ENCODE measurements around the gene PRPS1.
"Not testable (repeated sequence)": the region's sequence is repeated elsewhere in the genome, so short reads cannot be mapped to it uniquely, and the experiment has no call there.

The PRPS1 gene

GRCh38 chrX:107674480-107675364 lies 46.4 kb downstream of the PRPS1 start:
- DNase-seq (ENCODE audit: low spot score) = no peak

GRCh38 chrX:107675365-107675654 lies 47.0 kb downstream of the PRPS1 start:
- DNase-seq (ENCODE audit: low spot score) = no peak

- no peak for DNase-seq (ENCODE audit: low spot score)
Measured at GRCh38 chrX:107675823-107676555, 47.7 kb downstream of the PRPS1 start.

GRCh38 chrX:107676559-107677378 lies 48.5 kb downstream of the PRPS1 start:
- peak; percentile 69 for DNase-seq (ENCODE audit: low spot score)

- DNase-seq (ENCODE audit: low spot score) = no peak
Measured at GRCh38 chrX:107677501-107677901, 49.2 kb downstream of the PRPS1 start.

- DNase-seq (ENCODE audit: low spot score) = no peak
Measured at GRCh38 chrX:107677909-107678308, 49.6 kb downstream of the PRPS1 start.

GRCh38 chrX:107678957-107679740 lies 50.8 kb downstream of the PRPS1 start:
- DNase-seq (ENCODE audit: low spot score) = peak; percentile 48

GRCh38 chrX:107682256-107682655 lies 53.9 kb downstream of the PRPS1 start:
- no peak for DNase-seq (ENCODE audit: low spot score)

GRCh38 chrX:107683124-107683895 lies 55.0 kb downstream of the PRPS1 start:
- no peak for DNase-seq (ENCODE audit: low spot score)

- no peak for DNase-seq (ENCODE audit: low spot score)
Measured at GRCh38 chrX:107683931-107684330, 55.6 kb downstream of the PRPS1 start.

- no peak for DNase-seq (ENCODE audit: low spot score)
Measured at GRCh38 chrX:107684956-107685385, 56.7 kb downstream of the PRPS1 start.

- not testable (repeated sequence) for DNase-seq (ENCODE audit: low spot score)
Measured at GRCh38 chrX:107685586-107685985, 57.3 kb downstream of the PRPS1 start.

- no peak for DNase-seq (ENCODE audit: low spot score)
Measured at GRCh38 chrX:107686026-107686425, 57.7 kb downstream of the PRPS1 start.

- no peak for DNase-seq (ENCODE audit: low spot score)
Measured at GRCh38 chrX:107686792-107687191, 58.5 kb downstream of the PRPS1 start.

GRCh38 chrX:107687445-107687844 lies 59.1 kb downstream of the PRPS1 start:
- DNase-seq (ENCODE audit: low spot score) = no peak

GRCh38 chrX:107691024-107691448 lies 62.7 kb downstream of the PRPS1 start:
- no peak for DNase-seq (ENCODE audit: low spot score)

GRCh38 chrX:107699616-107700015 lies 71.3 kb downstream of the PRPS1 start:
- no peak for DNase-seq (ENCODE audit: low spot score)

GRCh38 chrX:107700317-107700774 lies 72.0 kb downstream of the PRPS1 start:
- DNase-seq (ENCODE audit: low spot score) = peak; percentile 28
